Mesenchymal stem cell (in vitro differentiated cells and primary cell): ENCODE data around the gene CGB5.

Source experiments
- DNase-seq: peaks from one replicate; pipeline ENCODE4 v3.0.0-alpha.2; 2013
- H2AFZ ChIP-seq: one replicate; pipeline ENCODE4 v1.6.1; 2013; ENCODE audit warnings: low read depth, mild to moderate bottlenecking, control low read depth, inconsistent platforms, low read length, moderate library complexity
- H2AK5ac ChIP-seq: 2 replicates; pipeline ENCODE4 v1.6.1; 2013; ENCODE audit warnings: low read length, moderate library complexity, mild to moderate bottlenecking, inconsistent platforms; ENCODE audit not compliant: severe bottlenecking
- H2BK120ac ChIP-seq: one replicate; pipeline ENCODE4 v1.6.1; 2013; ENCODE audit warnings: low read depth, mild to moderate bottlenecking, inconsistent platforms, low read length, moderate library complexity
- H2BK12ac ChIP-seq, 2 experiments: one replicate each; pipeline ENCODE4 v1.6.1; 2013; ENCODE audit warnings: inconsistent platforms in 2 of 2, low read length in 2 of 2, mild to moderate bottlenecking in 2 of 2, moderate library complexity in 2 of 2, control low read depth in 1 of 2
- H2BK15ac ChIP-seq: one replicate; pipeline ENCODE4 v1.6.1; 2013; ENCODE audit warnings: mild to moderate bottlenecking, low read depth, inconsistent platforms; ENCODE audit not compliant: poor library complexity, severe bottlenecking
- H2BK5ac ChIP-seq: 2 replicates; pipeline ENCODE4 v1.6.1; 2013; ENCODE audit warnings: low read depth, mild to moderate bottlenecking, low read length, control low read depth, inconsistent platforms; ENCODE audit not compliant: poor library complexity, severe bottlenecking
- H3K14ac ChIP-seq, 2 experiments: one replicate each; pipeline ENCODE4 v1.6.1; 2013; ENCODE audit warnings: inconsistent platforms in 2 of 2, low read length in 2 of 2, control low read depth in 1 of 2, mild to moderate bottlenecking in 1 of 2, moderate library complexity in 1 of 2
- H3K18ac ChIP-seq, 2 experiments: one replicate each; pipeline ENCODE4 v1.6.1; 2013; ENCODE audit warnings: inconsistent platforms in 2 of 2, low read length in 2 of 2, control low read depth in 1 of 2, low read depth in 1 of 2, mild to moderate bottlenecking in 1 of 2
- H3K23ac ChIP-seq, 2 experiments: one replicate each; pipeline ENCODE4 v1.6.1; 2013; ENCODE audit warnings: inconsistent platforms in 2 of 2, low read length in 2 of 2, mild to moderate bottlenecking in 2 of 2, moderate library complexity in 2 of 2, control low read depth in 1 of 2
- H3K27ac ChIP-seq: 2 replicates; pipeline ENCODE4 v1.5.1; 2013; ENCODE audit warnings: mild to moderate bottlenecking, moderate library complexity, low read length, control low read depth, inconsistent platforms; ENCODE audit not compliant: poor library complexity, severe bottlenecking
- H3K27me3 ChIP-seq, 2 experiments: 2 replicates each; pipeline versions ENCODE4 v1.6.1 to v1.7.0; 2013; ENCODE audit warnings: low read length in 2 of 2, mild to moderate bottlenecking in 2 of 2, moderate library complexity in 2 of 2, control low read depth in 1 of 2, inconsistent platforms in 1 of 2; ENCODE audit not compliant: control insufficient read depth in 1 of 2, insufficient read depth in 1 of 2
- H3K36me3 ChIP-seq, 2 experiments: 2 replicates each; pipeline versions ENCODE4 v1.6.1 to v1.7.0; 2013; ENCODE audit warnings: low read length in 2 of 2, control low read depth in 1 of 2, inconsistent platforms in 1 of 2, low read depth in 1 of 2, mild to moderate bottlenecking in 1 of 2; ENCODE audit not compliant: insufficient read depth in 2 of 2, control insufficient read depth in 1 of 2
- H3K4ac ChIP-seq, 2 experiments: one replicate each; pipeline ENCODE4 v1.6.1; 2013; ENCODE audit warnings: inconsistent platforms in 2 of 2, low read length in 2 of 2, mild to moderate bottlenecking in 2 of 2, moderate library complexity in 2 of 2, control low read depth in 1 of 2, low read depth in 1 of 2
- H3K4me1 ChIP-seq: 2 replicates; pipeline ENCODE4 v1.6.1; 2013; ENCODE audit warnings: low read depth, low read length, control low read depth; ENCODE audit not compliant: control insufficient read depth, insufficient read depth
- H3K4me2 ChIP-seq: 2 replicates; pipeline ENCODE4 v1.6.1; 2013; ENCODE audit warnings: low read length, mild to moderate bottlenecking, inconsistent platforms; ENCODE audit not compliant: poor library complexity, severe bottlenecking
- H3K4me3 ChIP-seq, 2 experiments: 2 replicates each; pipeline versions ENCODE4 v1.5.1 to v1.7.0; 2013; ENCODE audit warnings: low read length in 2 of 2, mild to moderate bottlenecking in 2 of 2, control low read depth in 1 of 2, low read depth in 1 of 2; ENCODE audit not compliant: insufficient read depth in 1 of 2
- H3K79me1 ChIP-seq: replicated peaks from 2 replicates; pipeline ENCODE4 v1.6.1; 2013; ENCODE audit warnings: mild to moderate bottlenecking, control low read depth, low read length, inconsistent platforms; ENCODE audit not compliant: poor library complexity, severe bottlenecking
- H3K9ac ChIP-seq: 2 replicates; pipeline ENCODE4 v1.7.0; 2013; ENCODE audit warnings: mild to moderate bottlenecking, low read length, moderate library complexity
- H3K9me3 ChIP-seq: 2 replicates; pipeline ENCODE4 v1.7.0; 2013; ENCODE audit warnings: mild to moderate bottlenecking, low read length; ENCODE audit not compliant: control insufficient read depth
- H4K8ac ChIP-seq: one replicate; pipeline ENCODE4 v1.6.1; 2013; ENCODE audit warnings: inconsistent platforms, mild to moderate bottlenecking, low read length, moderate library complexity
- H4K91ac ChIP-seq: one replicate; pipeline ENCODE4 v1.6.1; 2013; ENCODE audit warnings: mild to moderate bottlenecking, low read length, inconsistent platforms
- WGBS: methylation state at CpG from one replicate; pipeline ENCODE4 v1.1.7; 2013; ENCODE audit warnings: mixed read lengths; 5-methylcytosine and 5-hydroxymethylcytosine counted together

The CGB5 gene

DNA sequence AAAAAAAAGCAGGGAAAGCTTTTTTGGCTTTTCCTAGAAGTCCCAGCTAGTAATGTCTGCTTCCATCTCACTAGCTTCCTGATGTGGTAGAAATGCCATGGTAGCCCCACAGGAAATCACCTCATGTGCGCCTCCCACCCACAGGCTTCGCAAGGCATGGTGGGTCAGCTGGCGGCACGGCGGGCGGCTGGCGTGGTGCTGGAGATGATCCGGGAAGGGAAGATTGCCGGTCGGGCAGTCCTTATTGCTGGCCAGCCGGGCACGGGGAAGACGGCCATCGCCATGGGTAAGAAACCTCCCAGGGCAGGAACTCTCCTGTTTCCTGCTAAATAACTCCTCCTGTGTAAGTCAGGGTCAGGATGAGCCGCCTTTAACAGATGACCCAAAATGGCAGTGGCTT lies 39.5 kb upstream of the CGB5 start:
- Histone ChIP-seq H2BK5ac (no peak overlapping the region), H3K27me3 (no peaks in the 10 kb centered on the region), H3K4me3 (no peak overlapping the region), H3K79me1 (peaks cover 22% of the 10 kb centered on the region), H2BK120ac (no peak overlapping the region), H3K9me3 (no peaks in the 10 kb centered on the region), H4K8ac (no peak overlapping the region), H3K23ac (no peak overlapping the region), H3K4me2 (no peak overlapping the region), H2AK5ac (no peak overlapping the region), H2BK15ac (no peak overlapping the region), H3K27ac (no peak overlapping the region), H3K4ac (no peak overlapping the region), H3K18ac (no peak overlapping the region), H3K4me1 (no peaks in the 10 kb centered on the region), H3K14ac (no peak overlapping the region), H4K91ac (no peak overlapping the region), H2BK12ac (no peak overlapping the region), H3K9ac (no peak overlapping the region), H2AFZ (no peak overlapping the region), H3K36me3 (peaks cover 43 to 52% of the 10 kb centered on the region in 2 experiments)
- WGBS = 99% methylated on average over 15 of the region's 15 CpGs
- no peak for DNase-seq

DNA sequence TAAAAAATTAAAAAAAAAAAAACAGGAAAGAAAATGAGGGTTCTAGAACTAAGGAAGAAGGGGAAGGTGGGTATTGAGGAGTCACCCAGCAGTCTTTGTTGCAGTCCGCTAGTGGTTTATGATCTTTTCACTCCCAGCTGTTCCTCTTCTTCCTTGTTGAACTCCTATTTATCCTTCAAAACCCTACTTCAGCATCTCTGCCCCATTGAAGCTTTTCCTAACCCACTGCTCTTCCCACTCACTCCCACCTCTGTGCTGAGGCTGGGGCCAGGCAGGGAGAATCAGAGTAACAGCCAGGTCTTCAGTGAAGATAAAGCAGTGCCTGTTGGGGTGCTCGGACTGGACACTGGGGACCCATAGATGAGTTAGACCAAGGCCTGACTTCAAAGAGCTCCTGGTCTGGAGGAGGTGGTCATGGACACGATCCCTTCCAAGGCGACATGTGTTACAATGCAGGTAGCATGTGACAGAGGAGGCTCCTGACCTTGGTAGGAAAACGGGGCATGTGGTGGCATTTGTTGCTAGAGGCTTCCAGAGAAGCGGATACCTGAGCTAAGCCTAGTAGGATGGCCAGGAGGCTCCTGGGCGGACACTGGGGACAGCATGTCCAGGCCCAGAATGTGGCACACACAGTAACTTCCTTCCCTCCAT lies 38.6 kb upstream of the CGB5 start:
- WGBS = 94% methylated on average over 6 of the region's 7 CpGs
- H3K14ac ChIP-seq = no peak overlapping the region
- H3K4me2 ChIP-seq = no peak overlapping the region
- no peak overlapping the region for H2AFZ ChIP-seq
- no peaks in the 10 kb centered on the region for H3K27me3 ChIP-seq
- no peak overlapping the region for H3K4me3 ChIP-seq
- H3K4me1 ChIP-seq = no peaks in the 10 kb centered on the region
- no peak overlapping the region for H2AK5ac ChIP-seq
- no peak for DNase-seq
- H3K9ac ChIP-seq = no peak overlapping the region
- H3K36me3 ChIP-seq = peaks cover 48 to 59% of the 10 kb centered on the region in 2 experiments
- H3K27ac ChIP-seq = no peak overlapping the region
- no peak overlapping the region for H3K23ac ChIP-seq
- H2BK15ac ChIP-seq = no peak overlapping the region
- no peaks in the 10 kb centered on the region for H3K9me3 ChIP-seq
- H3K79me1 ChIP-seq = peaks cover 17% of the 10 kb centered on the region
- no peak overlapping the region for H4K91ac ChIP-seq
- no peak overlapping the region for H2BK120ac ChIP-seq
- no peak overlapping the region for H2BK12ac ChIP-seq
- H4K8ac ChIP-seq = no peak overlapping the region
- no peak overlapping the region for H3K4ac ChIP-seq
- no peak overlapping the region for H3K18ac ChIP-seq
- H2BK5ac ChIP-seq = no peak overlapping the region

DNA sequence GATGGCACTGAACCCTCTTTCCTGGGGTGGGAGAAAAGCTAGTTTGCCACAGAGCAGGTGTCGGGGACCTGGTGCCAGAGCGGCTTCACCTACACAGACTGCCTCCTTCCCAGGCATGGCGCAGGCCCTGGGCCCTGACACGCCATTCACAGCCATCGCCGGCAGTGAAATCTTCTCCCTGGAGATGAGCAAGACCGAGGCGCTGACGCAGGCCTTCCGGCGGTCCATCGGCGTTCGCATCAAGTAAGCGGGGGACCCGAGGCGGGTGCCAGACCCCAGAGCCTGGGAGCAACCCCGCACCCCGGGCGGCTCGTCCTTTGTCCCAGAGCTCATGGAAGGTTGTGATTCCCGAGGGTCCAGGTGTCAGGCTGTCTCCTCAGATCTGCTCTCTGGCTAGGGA lies 36.7 kb upstream of the CGB5 start:
- no peak overlapping the region for H3K4me2 ChIP-seq
- no peak overlapping the region for H2BK5ac ChIP-seq
- no peak overlapping the region for H3K4ac ChIP-seq
- 98% methylated on average over 22 of the region's 22 CpGs for WGBS
- H3K27ac ChIP-seq = no peak overlapping the region
- H2AK5ac ChIP-seq = no peak overlapping the region
- no peak overlapping the region for H3K18ac ChIP-seq
- no peak overlapping the region for H4K91ac ChIP-seq
- H3K79me1 ChIP-seq = peaks cover 13% of the 10 kb centered on the region
- H3K23ac ChIP-seq = no peak overlapping the region
- H3K9ac ChIP-seq = no peak overlapping the region
- no peak overlapping the region for H2BK15ac ChIP-seq
- no peak overlapping the region for H4K8ac ChIP-seq
- H3K9me3 ChIP-seq = no peaks in the 10 kb centered on the region
- peaks cover 66 to 76% of the 10 kb centered on the region in 2 experiments for H3K36me3 ChIP-seq
- no peak overlapping the region for H2BK120ac ChIP-seq
- no peak overlapping the region for H2BK12ac ChIP-seq
- no peak overlapping the region for H3K14ac ChIP-seq
- no peaks in the 10 kb centered on the region for H3K27me3 ChIP-seq
- DNase-seq = no peak
- H3K4me1 ChIP-seq = no peaks in the 10 kb centered on the region
- H3K4me3 ChIP-seq = no peak overlapping the region
- no peak overlapping the region for H2AFZ ChIP-seq

DNA sequence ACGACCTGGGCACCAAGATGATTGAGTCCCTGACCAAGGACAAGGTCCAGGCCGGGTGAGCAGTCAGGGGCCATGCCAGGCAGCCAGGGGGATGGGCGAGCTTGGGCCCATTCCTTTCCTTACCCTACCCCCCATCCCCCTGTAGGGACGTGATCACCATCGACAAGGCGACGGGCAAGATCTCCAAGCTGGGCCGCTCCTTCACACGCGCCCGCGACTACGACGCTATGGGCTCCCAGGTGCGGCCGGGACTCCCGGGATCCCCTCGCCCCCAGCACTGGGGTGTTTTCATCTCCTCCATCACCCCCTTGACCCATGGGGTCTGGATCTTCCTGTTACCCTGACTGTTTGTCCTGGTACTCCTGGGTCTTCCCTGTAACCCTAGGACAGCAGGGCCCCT lies 33.8 kb upstream of the CGB5 start:
- no peak overlapping the region for H3K4me3 ChIP-seq
- no peak overlapping the region for H2BK15ac ChIP-seq
- no peak overlapping the region for H3K4ac ChIP-seq
- H3K27me3 ChIP-seq = no peaks in the 10 kb centered on the region
- no peak overlapping the region for H2AK5ac ChIP-seq
- no peak for DNase-seq
- H4K8ac ChIP-seq = no peak overlapping the region
- H2AFZ ChIP-seq = no peak overlapping the region
- H2BK120ac ChIP-seq = no peak overlapping the region
- H3K36me3 ChIP-seq = peaks cover 69 to 73% of the 10 kb centered on the region in 2 experiments
- H4K91ac ChIP-seq = no peak overlapping the region
- H2BK5ac ChIP-seq = no peak overlapping the region
- no peak overlapping the region for H3K9ac ChIP-seq
- no peak overlapping the region for H3K23ac ChIP-seq
- WGBS = 96% methylated on average over 18 of the region's 18 CpGs
- no peak overlapping the region for H3K27ac ChIP-seq
- H3K18ac ChIP-seq = no peak overlapping the region
- no peak overlapping the region for H3K4me2 ChIP-seq
- H3K79me1 ChIP-seq = peaks cover 6% of the 10 kb centered on the region
- H3K14ac ChIP-seq = no peak overlapping the region
- H2BK12ac ChIP-seq = no peak overlapping the region
- no peaks in the 10 kb centered on the region for H3K9me3 ChIP-seq
- H3K4me1 ChIP-seq = no peaks in the 10 kb centered on the region
